Activated CD4-positive, alpha-beta T cell treated with anti-CD3 and anti-CD28 coated beads for 48 hours (primary cell): Measurements from ENCODE around the gene PEPD.
"Not testable (repeated sequence)": the region's sequence is repeated elsewhere in the genome, so short reads cannot be mapped to it uniquely, and the experiment has no call there.

Source experiments
- DNase-seq: peaks from one replicate; pipeline ENCODE4 v3.0.0-alpha.2; 2020

The PEPD gene

GRCh38 chr19:33496038-33496895 is 25.3 kb downstream of the PEPD start:
- no peak for DNase-seq

DNA sequence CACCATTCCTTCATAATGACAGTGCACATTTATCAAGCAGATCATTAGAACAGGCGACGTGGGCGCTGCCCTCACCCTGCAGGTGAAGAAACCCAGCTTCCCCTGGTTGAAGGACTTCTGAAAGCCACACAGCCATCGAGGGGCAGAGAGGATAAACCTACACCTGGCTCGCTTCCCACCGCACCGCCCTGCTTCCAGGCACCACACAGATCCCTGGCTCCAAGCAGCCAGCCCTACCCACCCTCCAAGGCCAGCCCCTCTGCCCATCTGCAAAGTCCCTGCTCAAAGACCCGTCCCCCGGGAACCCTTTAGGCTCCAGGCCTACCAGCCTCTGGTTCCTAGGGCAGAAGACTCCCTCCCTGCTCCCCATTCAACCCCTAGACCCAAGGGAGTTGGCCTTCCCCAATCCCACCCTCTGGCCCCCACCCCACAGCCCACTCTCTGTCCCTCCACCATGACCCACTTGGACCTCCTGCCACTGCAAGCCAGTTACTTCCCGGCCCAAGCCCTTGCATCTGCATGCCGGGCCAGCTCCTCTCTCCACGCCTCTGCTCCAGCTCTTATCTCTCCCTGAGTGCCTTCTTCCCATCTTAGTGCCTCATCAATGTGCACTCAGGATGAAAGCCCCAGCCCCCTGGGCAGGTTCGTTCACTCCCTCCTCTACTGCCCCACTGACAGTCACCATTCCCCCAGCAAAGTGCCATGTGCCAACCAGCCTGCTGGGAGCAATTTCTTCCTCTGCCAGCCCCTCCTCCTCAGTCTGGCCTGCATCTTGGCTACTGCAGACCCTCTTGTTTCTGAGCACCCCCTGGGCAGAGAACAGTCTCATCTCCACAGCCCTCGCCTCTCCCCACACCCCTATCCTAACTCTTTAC is 28.0 kb downstream of the PEPD start:
- DNase-seq: no peak

DNA sequence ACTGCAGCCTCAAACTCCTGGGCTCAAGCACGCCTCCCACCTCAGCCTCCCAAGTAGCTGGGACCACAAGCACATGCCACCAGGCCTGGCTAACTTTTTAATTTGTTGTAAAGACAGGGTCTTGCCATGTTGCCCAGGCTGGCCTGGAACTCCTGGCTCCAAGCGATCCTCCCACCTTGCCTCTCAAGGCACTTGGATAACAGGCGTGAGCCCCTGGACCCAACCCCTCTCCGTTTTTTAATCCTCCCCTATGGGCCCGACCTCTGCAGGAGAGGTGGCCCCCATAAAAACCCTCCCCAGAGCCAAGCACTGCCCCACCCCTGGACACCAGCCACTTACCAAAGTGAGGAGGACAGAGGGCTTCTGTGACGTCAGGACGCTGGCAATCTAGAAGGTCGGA is 28.6 kb downstream of the PEPD start:
- no peak for DNase-seq

- DNase-seq: no peak
Observed at GRCh38 chr19:33492090-33492489, 29.5 kb downstream of the PEPD start.

GRCh38 chr19:33490596-33490995 is 31.0 kb downstream of the PEPD start:
- not testable (repeated sequence) for DNase-seq

GRCh38 chr19:33490041-33490451 is 31.5 kb downstream of the PEPD start:
- no peak for DNase-seq

DNA sequence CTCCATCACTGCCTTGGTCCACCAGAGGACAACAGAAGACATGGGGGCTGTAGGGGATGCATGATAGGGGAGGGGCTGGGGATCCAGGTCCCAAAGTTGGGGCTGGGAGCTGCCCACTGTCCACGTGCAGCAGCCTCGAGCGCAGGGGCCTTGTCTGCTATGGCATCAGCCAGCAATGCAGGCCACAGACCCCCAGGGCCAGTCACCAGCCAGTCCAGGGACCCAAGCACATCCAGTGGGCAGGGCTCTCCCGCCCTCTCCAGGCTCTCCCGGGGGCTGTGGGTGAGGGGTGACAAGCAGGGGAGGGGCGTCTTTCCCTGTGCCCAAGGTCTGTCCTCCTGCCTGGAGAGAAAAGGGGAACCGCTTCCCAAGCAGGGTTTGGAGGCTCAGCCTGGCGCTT is 32.8 kb downstream of the PEPD start:
- DNase-seq: no peak

DNA sequence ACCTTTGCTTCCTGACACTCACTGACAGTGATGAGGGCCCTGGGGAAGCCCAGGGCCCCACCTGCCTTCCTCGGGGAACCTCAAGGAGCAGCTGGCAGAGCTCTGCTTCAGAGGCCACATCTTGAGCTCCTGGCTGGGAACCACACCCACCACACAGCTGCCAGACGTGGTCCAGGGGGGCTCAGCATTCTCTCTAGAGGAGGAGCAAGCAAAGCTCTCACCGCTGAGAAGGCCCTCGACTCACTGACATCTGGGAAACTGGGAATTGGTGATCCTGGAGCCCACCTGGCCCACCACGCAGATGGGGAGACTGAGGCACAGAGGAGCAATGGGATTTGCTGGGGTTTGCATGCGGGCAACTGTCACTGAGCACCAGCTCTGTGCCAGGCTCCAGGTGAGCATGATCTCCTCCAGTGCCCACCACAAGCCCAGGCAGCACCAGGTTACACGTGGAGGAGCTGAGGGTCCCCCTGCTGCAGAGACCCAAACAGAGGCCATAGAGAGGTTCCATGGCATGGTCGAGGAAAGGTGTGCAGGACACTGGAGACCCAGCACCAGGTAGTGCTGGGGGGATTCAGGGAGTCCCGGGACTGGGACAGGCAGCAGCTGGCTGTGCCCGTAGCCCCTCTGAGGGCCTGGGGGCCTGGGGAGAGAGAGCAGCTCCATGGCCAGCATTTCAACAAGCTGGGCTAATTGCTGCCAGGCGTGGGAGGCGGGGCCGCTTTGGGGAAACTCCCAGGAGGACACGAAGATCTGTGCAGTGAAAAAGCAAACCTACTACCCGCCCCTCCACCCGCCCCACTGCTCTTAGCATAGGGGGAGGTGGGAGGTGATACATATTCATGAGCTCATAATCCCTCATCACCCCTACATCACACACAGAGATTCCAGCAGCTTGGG is 33.4 kb downstream of the PEPD start:
- DNase-seq: no peak

DNA sequence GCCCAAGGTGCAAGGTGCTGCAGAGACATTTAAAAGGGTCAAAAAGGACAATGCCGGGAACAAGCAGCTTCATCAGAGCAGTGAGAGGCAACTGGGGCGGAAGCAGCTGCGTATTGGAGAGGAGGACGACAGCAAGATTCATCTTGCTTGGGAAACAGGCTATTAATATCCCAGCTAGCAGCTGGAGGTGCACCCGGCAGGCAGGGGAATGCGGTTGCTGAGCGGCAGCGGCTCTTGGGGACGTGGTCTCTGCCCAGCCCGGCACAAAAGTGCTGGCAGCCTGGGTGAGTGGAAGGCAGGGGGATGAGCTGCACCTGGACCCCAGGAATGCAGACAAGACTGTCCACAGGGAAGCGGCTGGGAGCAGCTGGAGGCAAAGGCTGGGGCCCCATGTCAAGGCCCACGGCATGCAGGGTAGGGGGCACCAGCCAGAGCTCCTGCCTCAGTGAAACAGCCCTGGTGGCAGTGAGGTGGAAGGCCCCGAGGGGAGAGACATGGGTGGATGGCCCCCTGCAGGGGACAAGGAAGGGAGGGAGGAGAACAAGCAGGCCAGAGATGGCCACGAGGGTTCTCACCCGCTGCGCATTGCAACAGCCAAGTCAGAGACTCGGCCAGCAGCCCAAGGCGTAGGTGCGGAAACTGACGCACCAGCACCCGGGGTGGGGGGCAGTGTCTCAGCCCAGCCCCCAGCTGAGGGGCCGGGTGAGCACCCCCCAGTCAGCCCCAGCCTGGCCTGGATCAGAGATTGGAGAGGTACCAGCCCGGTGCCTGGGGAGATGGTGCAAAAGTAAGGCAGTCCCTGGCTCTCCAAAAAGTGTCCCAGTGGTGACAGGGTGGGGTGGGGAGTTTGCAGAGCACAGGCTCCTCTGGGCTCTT is 34.4 kb downstream of the PEPD start:
- no peak for DNase-seq

DNA sequence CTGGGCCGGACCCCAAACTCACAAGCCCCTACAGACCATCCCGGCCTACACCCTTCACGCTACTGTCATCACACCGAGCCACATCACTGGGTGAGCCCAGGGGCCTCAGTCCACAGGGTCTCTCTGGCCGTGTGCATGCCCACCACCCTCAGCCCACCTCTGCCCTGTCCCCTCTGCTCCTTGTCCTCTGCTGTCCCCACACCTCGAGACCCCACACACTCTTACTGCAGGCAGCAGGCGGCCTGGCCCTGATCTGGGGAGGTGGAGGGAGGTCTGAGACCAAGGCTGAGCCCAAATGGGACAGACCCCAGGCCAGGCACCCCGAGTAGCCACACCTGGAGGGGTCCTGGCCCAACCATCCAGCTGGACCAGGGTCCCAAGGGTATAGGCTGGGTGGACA is 35.2 kb downstream of the PEPD start:
- DNase-seq: no peak

DNA sequence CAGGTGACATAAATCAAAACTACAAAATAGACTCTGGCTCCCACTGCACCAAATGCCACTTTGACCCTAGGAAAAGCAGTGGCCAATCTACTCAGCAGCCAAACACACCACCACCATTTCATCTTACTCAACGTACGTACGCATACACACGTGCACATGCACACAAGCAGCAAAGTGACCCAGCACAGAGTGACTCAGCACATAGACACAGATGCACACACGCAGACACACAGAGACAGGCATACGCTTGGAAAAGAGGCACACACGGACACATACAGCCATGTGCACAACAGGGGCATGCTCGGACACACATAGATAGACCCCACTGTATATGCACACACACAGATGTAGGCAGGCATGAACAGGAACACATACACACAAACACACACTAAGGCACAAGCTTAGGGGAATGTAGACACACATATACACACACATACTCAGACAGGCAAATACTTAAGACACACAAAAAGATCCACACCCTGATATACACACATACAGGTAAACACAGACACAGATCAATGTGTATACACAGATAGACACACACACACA is 37.3 kb downstream of the PEPD start:
- no peak for DNase-seq

GRCh38 chr19:33482476-33482875 is 39.1 kb downstream of the PEPD start:
- DNase-seq: no peak

- DNase-seq: no peak
Observed at GRCh38 chr19:33481863-33482262, 39.7 kb downstream of the PEPD start.

- DNase-seq: not testable (repeated sequence)
Observed at GRCh38 chr19:33479570-33479969, 42.0 kb downstream of the PEPD start.

- DNase-seq: no peak
Observed at GRCh38 chr19:33477781-33478180, 43.8 kb downstream of the PEPD start.

DNA sequence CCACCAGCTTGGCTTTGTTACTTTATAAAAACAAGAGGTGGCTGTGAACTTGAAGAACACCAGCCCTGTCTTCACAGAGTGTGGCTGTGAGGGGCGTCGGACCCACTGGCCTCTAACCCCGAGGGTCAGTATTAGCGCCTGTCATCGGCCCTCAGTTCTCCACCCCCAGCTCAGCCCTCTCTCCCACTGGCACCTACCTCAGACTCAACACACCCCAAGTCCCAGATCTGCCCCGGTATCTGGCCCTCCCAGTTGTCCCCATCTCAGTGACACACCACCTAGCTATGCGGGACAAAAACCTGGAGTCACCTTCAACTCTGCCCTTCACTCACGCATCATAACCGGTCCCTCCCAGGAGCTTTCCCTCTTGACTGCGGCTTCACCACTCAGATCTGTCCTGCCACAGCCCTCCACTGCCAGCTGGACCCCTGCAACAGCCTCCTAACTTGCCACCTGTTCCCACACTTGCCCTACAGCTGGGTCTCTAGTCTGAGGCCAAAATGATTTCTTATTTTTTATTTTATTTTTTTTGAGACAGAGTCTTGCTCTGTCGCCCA is 45.4 kb downstream of the PEPD start:
- DNase-seq: no peak

- no peak for DNase-seq
Observed at GRCh38 chr19:33473653-33474305, 47.8 kb downstream of the PEPD start.

- no peak for DNase-seq
Observed at GRCh38 chr19:33472691-33473652, 48.6 kb downstream of the PEPD start.

- DNase-seq: no peak
Observed at GRCh38 chr19:33472226-33472625, 49.4 kb downstream of the PEPD start.
